CD14-positive monocyte (primary cell): ENCODE results near the gene DELE1. TPM values are rescaled to one million over a fixed set of nuclear protein-coding genes. Genes with fewer than 3 reads are reported as not detected.

ENCODE experiments used
- DNase-seq, 3 donors: peaks; one replicate each; pipeline ENCODE4 v3.0.0-alpha.2; 2011 to 2022
- H2AFZ ChIP-seq: 2 replicates; pipeline ENCODE4 v1.6.0; 2012; ENCODE audit warnings: mild to moderate bottlenecking, low read depth, low read length, inconsistent platforms; ENCODE audit not compliant: insufficient read depth, poor library complexity, severe bottlenecking
- H3K27ac ChIP-seq, 2 donors: 1 replicate in 1 of 2; 2 replicates in 1 of 2; pipeline ENCODE4 v1.5.1; 2012 to 2013; ENCODE audit warnings: low read length in 2 of 2, control low read depth in 1 of 2, inconsistent platforms in 1 of 2, low read depth in 1 of 2, mild to moderate bottlenecking in 1 of 2
- H3K27me3 ChIP-seq, 2 donors: one replicate each; pipeline versions ENCODE4 v1.6.0 to v1.6.1; 2011 to 2013; ENCODE audit warnings: low read length in 2 of 2; ENCODE audit not compliant: control insufficient read depth in 2 of 2, insufficient read depth in 2 of 2
- H3K36me3 ChIP-seq, 2 donors: replicated peaks in 1 of 2; 1 replicate in 1 of 2; 2 replicates in 1 of 2; pipeline versions ENCODE4 v1.5.1 to v1.6.1; 2012 to 2013; ENCODE audit warnings: low read length in 2 of 2, control low read depth in 1 of 2, inconsistent platforms in 1 of 2, mild to moderate bottlenecking in 1 of 2; ENCODE audit not compliant: insufficient read depth in 2 of 2, control insufficient read depth in 1 of 2
- H3K4me1 ChIP-seq, 2 donors: 1 replicate in 1 of 2; 2 replicates in 1 of 2; pipeline versions ENCODE4 v1.5.1 to v1.6.1; 2012 to 2013; ENCODE audit warnings: low read length in 2 of 2, control low read depth in 1 of 2, inconsistent platforms in 1 of 2, mild to moderate bottlenecking in 1 of 2, moderate library complexity in 1 of 2; ENCODE audit not compliant: insufficient read depth in 2 of 2, control insufficient read depth in 1 of 2
- H3K4me2 ChIP-seq: replicated peaks from 2 replicates; pipeline ENCODE3; 2012; ENCODE audit warnings: low read length, moderate library complexity, mild to moderate bottlenecking; ENCODE audit not compliant: poor library complexity, severe bottlenecking; ENCODE audit errors: extremely low read depth
- H3K4me3 ChIP-seq, 3 experiments: fragments of 200-600 bp in 1 of 3; sonication (generic) in 1 of 3; replicated peaks in 1 of 3; 1 replicate in 2 of 3; 2 replicates in 1 of 3; pipeline ENCODE4 v1.5.1; 2011 to 2013; ENCODE audit warnings: low read length in 3 of 3, mild to moderate bottlenecking in 3 of 3, control low read depth in 2 of 3, low read depth in 2 of 3, inconsistent platforms in 1 of 3, moderate library complexity in 1 of 3
- H3K79me2 ChIP-seq: 2 replicates; pipeline ENCODE4 v1.6.0; 2012; ENCODE audit warnings: mild to moderate bottlenecking, control low read depth, inconsistent platforms, low read length, moderate library complexity; ENCODE audit not compliant: insufficient read depth
- H3K9ac ChIP-seq: 2 replicates; pipeline ENCODE4 v1.6.0; 2017; ENCODE audit warnings: low read length, mild to moderate bottlenecking; ENCODE audit not compliant: insufficient read depth, poor library complexity, severe bottlenecking
- H3K9me3 ChIP-seq, 2 donors: replicated peaks in 1 of 2; 1 replicate in 1 of 2; 2 replicates in 1 of 2; pipeline versions ENCODE4 v1.5.1 to v1.6.1; 2012 to 2013; ENCODE audit warnings: low read length in 2 of 2, control low read depth in 1 of 2; ENCODE audit not compliant: control insufficient read depth in 1 of 2, insufficient read depth in 1 of 2
- H4K20me1 ChIP-seq: 2 replicates; pipeline ENCODE4 v1.6.0; 2012; ENCODE audit warnings: mild to moderate bottlenecking, low read length, control low read depth, moderate library complexity; ENCODE audit not compliant: insufficient read depth
- H3K27ac Mint-ChIP-seq, 7 donors: one replicate each; pipeline ENCODE4 v1.8.0; 2020; ENCODE audit warnings: mild to moderate bottlenecking in 7 of 7, mixed read lengths in 7 of 7, moderate library complexity in 6 of 7, inconsistent platforms in 2 of 7
- H3K27me3 Mint-ChIP-seq, 3 donors: one replicate each; pipeline ENCODE4 v1.8.0; 2021 to 2022; ENCODE audit warnings: low read depth in 3 of 3, mild to moderate bottlenecking in 3 of 3, mixed read lengths in 3 of 3, moderate library complexity in 3 of 3, inconsistent platforms in 1 of 3
- H3K36me3 Mint-ChIP-seq, 2 donors: one replicate each; pipeline ENCODE4 v1.8.0; 2020; ENCODE audit warnings: mixed read lengths in 2 of 2, inconsistent platforms in 1 of 2, mild to moderate bottlenecking in 1 of 2
- H3K4me1 Mint-ChIP-seq: one replicate; pipeline ENCODE4 v1.8.0; 2020; ENCODE audit warnings: mild to moderate bottlenecking, mixed read lengths
- H3K4me3 Mint-ChIP-seq, 2 donors: one replicate each; pipeline ENCODE4 v1.8.0; 2020; ENCODE audit warnings: mild to moderate bottlenecking in 2 of 2, mixed read lengths in 2 of 2, moderate library complexity in 1 of 2
- H3K9me3 Mint-ChIP-seq, 7 donors: one replicate each; pipeline ENCODE4 v1.8.0; 2020 to 2022; ENCODE audit warnings: mixed read lengths in 7 of 7, mild to moderate bottlenecking in 6 of 7, moderate library complexity in 6 of 7, inconsistent platforms in 2 of 7
- WGBS: methylation state at CpG from one replicate; pipeline ENCODE4 v1.1.5; 2013; ENCODE audit warnings: missing lambda C conversion rate; ENCODE audit not compliant: insufficient coverage; 5-methylcytosine and 5-hydroxymethylcytosine counted together
- intact Hi-C, 2 donors: fragments of 100-400 bp; cut with micrococcal nuclease; formaldehyde crosslinking; loops; one replicate each; pipeline versions ENCODE4 v1.15.0 to v1.15.1; 2023
- polyA plus RNA-seq, 3 donors: library from polyadenylated mRNA; depleted of rRNA in 1 of 3; unstranded in 2 of 3; stranded (reverse) in 1 of 3; fragments of 300-500 nt in 2 of 3; fragments of >200 nt in 1 of 3; fragmentation: Illumina TruSeq in 2 of 3; gene quantifications; 1 replicate in 2 of 3; 2 replicates in 1 of 3; pipeline ENCODE4 v1.2.3, GENCODE V29; 2012 to 2021
- TF ChIP-seq, protein P1 (sequence below): fragments of 200-600 bp; IDR thresholded peaks from one replicate; pipeline ENCODE4 v1.8.0; 2022; ENCODE audit warnings: antibody characterized with exemption, mild to moderate bottlenecking

The DELE1 gene
- polyA plus RNA-seq, 3 donors: 47.3 to 140 (median 49.6) TPM

DNA sequence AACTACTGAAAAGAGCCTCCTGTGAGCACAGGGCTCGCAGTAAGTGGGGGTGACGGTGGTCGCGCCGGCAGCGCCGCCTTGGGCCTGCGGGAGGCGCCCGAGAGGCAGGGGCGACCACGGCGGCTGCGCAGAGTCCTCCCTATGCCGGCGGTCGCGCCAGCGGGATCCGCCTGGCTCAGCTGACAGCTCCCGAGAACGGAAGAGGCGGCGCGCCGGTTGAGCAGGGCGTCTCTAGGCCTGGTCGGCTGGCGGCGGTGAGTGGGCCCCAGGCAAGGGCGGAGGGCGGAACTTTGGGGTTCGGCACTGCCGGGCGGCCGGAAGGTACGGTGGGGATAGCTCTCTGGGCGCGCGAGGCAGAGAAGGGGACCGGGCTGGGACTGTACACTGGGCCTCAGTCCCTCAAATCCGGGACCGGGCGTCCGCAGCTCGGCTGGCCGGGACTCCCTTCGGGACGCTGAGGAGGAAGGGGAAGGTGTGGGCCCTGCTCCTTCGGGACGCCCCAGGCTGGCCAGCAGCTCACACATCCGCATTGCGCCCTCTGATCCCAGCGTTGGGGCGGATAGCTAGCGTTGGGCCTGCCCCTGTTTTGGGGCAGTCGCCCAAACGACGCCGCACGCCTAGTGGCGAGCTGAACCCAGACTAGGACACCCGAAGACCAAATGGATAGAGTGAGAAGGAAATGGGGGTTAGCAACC is 45.4 kb downstream of the DELE1 start, which contains the start of gene RNF14:
Gene RNF14 (plus strand): TSS at position 192 of the 695 bp plus-strand sequence. CDS start 4,484 bp downstream, outside the sequence.
- WGBS: under 1% methylated on average over 61 of the region's 63 CpGs

More for the DNA sequence above, 45.4 kb downstream of the DELE1 start, which contains the start of gene RNF14:
- Mint-ChIP-seq H3K4me3 (peak within 1 kb of the TSS; percentile 85 to 93), H3K27me3 (peaks cover 0 to 2% (median 2%) of the 10 kb centered on the region in 3 donors), H3K27ac (peak within 1 kb of the TSS; percentile 96 to 98 (median 97)), H3K9me3 (no peaks in the 10 kb centered on the region), H3K4me1 (peaks cover 21% of the 10 kb centered on the region), H3K36me3 (peaks cover 15 to 28% of the 10 kb centered on the region in 2 donors)
- H3K4me2 ChIP-seq: peak within 1 kb of the TSS; percentile 88
- peaks cover 34% of the 10 kb centered on the region for H3K79me2 ChIP-seq
- DNase-seq: peak; percentile 89 to 94 (median 94)
- no peaks in the 10 kb centered on the region for H3K9me3 ChIP-seq
- peak within 1 kb of the TSS; percentile 97 to 100 for H3K27ac ChIP-seq
- H2AFZ ChIP-seq: peak within 1 kb of the TSS; percentile 96
- intact Hi-C loops: loop anchor here in 1 of 2 donors (2.0 kb wide), 1 partner anchor 44 kb away; no protein-coding TSS in a partner anchor
- TF ChIP-seq, protein P1, sequence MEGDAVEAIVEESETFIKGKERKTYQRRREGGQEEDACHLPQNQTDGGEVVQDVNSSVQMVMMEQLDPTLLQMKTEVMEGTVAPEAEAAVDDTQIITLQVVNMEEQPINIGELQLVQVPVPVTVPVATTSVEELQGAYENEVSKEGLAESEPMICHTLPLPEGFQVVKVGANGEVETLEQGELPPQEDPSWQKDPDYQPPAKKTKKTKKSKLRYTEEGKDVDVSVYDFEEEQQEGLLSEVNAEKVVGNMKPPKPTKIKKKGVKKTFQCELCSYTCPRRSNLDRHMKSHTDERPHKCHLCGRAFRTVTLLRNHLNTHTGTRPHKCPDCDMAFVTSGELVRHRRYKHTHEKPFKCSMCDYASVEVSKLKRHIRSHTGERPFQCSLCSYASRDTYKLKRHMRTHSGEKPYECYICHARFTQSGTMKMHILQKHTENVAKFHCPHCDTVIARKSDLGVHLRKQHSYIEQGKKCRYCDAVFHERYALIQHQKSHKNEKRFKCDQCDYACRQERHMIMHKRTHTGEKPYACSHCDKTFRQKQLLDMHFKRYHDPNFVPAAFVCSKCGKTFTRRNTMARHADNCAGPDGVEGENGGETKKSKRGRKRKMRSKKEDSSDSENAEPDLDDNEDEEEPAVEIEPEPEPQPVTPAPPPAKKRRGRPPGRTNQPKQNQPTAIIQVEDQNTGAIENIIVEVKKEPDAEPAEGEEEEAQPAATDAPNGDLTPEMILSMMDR: peak; percentile 100
- peak within 1 kb of the TSS; percentile 94 for H3K9ac ChIP-seq
- peaks cover 13 to 16% of the 10 kb centered on the region in 2 donors for H3K36me3 ChIP-seq
- H3K4me1 ChIP-seq: peaks cover 22 to 26% of the 10 kb centered on the region in 2 donors
- H4K20me1 ChIP-seq: no peaks in the 10 kb centered on the region
- H3K4me3 ChIP-seq: peak within 1 kb of the TSS; percentile 45 to 93 (median 90)
- no peaks in the 10 kb centered on the region for H3K27me3 ChIP-seq
